ENCODE measurements around the gene SHBG. TPM values are rescaled to one million over a fixed set of nuclear protein-coding genes. Genes with fewer than 3 reads are reported as not detected.
"Not testable (repeated sequence)": the region's sequence is repeated elsewhere in the genome, so short reads cannot be mapped to it uniquely, and the experiment has no call there.

Gene SHBG
- total RNA-seq, 4 donors from 2014 or later = 2.1 to 38.0 (median 16.3) TPM

DNA sequence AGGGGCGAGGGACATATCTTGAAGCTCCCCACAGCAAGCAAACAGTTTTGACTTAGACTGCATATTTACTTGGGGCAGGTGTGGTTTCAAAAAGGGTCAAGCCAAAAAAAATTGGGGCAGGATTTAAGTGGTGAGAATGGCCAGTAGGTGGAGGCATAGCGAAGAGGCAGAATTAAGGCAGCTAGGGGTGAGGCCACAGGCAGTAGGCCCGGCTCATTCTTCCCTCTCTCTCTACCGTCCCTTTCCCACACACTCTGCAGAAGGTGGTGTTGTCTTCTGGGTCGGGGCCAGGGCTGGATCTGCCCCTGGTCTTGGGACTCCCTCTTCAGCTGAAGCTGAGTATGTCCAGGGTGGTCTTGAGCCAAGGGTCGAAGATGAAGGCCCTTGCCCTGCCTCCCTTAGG is 2.6 kb downstream of the SHBG start:
- H3K9me3 ChIP-seq = no peaks in the 10 kb centered on the region
- H3K27ac ChIP-seq = no peak overlapping the region
- no peak for TF ChIP-seq POLR2A (IDR thresholded peaks at IDR 0.05)
- TF ChIP-seq, protein P1, sequence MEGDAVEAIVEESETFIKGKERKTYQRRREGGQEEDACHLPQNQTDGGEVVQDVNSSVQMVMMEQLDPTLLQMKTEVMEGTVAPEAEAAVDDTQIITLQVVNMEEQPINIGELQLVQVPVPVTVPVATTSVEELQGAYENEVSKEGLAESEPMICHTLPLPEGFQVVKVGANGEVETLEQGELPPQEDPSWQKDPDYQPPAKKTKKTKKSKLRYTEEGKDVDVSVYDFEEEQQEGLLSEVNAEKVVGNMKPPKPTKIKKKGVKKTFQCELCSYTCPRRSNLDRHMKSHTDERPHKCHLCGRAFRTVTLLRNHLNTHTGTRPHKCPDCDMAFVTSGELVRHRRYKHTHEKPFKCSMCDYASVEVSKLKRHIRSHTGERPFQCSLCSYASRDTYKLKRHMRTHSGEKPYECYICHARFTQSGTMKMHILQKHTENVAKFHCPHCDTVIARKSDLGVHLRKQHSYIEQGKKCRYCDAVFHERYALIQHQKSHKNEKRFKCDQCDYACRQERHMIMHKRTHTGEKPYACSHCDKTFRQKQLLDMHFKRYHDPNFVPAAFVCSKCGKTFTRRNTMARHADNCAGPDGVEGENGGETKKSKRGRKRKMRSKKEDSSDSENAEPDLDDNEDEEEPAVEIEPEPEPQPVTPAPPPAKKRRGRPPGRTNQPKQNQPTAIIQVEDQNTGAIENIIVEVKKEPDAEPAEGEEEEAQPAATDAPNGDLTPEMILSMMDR (IDR thresholded peaks at IDR 0.05) = peak in 5 of 6 experiments; percentile 19 to 48 (median 40)
- H3K4me3 ChIP-seq = no peak overlapping the region
- peak in 1 of 3 donors; percentile 54 for DNase-seq
- H3K27me3 ChIP-seq = no peaks in the 10 kb centered on the region
- no peaks in the 10 kb centered on the region for H3K36me3 ChIP-seq
- peaks cover 0 to 6% (median 0%) of the 10 kb centered on the region in 4 donors for H3K4me1 ChIP-seq

GRCh38 chr17:7633093-7633492 is 3.2 kb downstream of the SHBG start:
- DNase-seq = no peak
- no peaks in the 10 kb centered on the region for H3K9me3 ChIP-seq
- no peak overlapping the region for H3K27ac ChIP-seq
- TF ChIP-seq POLR2A (IDR thresholded peaks at IDR 0.05) = no peak
- TF ChIP-seq, protein P1 (IDR thresholded peaks at IDR 0.05) = no peak
- no peaks in the 10 kb centered on the region for H3K27me3 ChIP-seq
- no peaks in the 10 kb centered on the region for H3K36me3 ChIP-seq
- H3K4me3 ChIP-seq = no peak overlapping the region
- peaks cover 0 to 3% (median 0%) of the 10 kb centered on the region in 4 donors for H3K4me1 ChIP-seq

- H3K27ac ChIP-seq = no peak overlapping the region
- no peaks in the 10 kb centered on the region for H3K4me1 ChIP-seq
- no peaks in the 10 kb centered on the region for H3K36me3 ChIP-seq
- TF ChIP-seq, protein P1 (IDR thresholded peaks at IDR 0.05) = peak in 3 of 6 experiments; percentile 16 to 33 (median 25)
- no peak for TF ChIP-seq POLR2A (IDR thresholded peaks at IDR 0.05)
- no peaks in the 10 kb centered on the region for H3K9me3 ChIP-seq
- no peak overlapping the region for H3K4me3 ChIP-seq
- no peak for DNase-seq
- no peaks in the 10 kb centered on the region for H3K27me3 ChIP-seq
These were observed 4.4 kb downstream of the SHBG start for GRCh38 chr17:7634384-7634783.

GRCh38 chr17:7636163-7636562 is 6.2 kb downstream of the SHBG start:
- Histone ChIP-seq H3K4me1 (no peaks in the 10 kb centered on the region), H3K36me3 (no peaks in the 10 kb centered on the region), H3K27me3 (no peaks in the 10 kb centered on the region), H3K9me3 (no peaks in the 10 kb centered on the region), H3K4me3 (no peak overlapping the region), H3K27ac (no peak overlapping the region)
- TF ChIP-seq, protein P1 (IDR thresholded peaks at IDR 0.05) = no peak
- TF ChIP-seq POLR2A (IDR thresholded peaks at IDR 0.05) = no peak
- no peak for DNase-seq

DNA sequence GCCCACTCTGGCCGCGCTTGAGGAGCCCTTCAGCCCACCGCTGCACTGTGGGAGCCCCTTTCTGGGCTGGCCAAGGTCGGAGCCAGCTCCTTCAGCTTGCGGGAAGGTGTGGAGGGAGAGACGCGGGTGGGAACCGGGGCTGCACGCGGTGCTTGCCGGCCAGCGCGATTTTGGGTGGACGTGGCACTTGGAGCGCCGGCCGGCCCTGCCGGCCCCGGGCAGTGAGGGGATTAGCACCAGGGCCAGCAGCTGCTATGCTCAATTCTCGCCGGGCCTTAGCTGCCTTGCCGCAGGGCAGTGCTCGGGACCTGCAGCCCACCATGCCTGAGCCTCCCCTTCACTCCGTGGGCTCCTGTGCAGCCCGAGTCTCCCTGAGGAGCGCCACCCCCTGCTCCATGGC is 10.8 kb downstream of the SHBG start:
- no peak for TF ChIP-seq POLR2A (IDR thresholded peaks at IDR 0.05)
- TF ChIP-seq, protein P1 (IDR thresholded peaks at IDR 0.05) = no peak
- no peaks in the 10 kb centered on the region for H3K36me3 ChIP-seq
- H3K27ac ChIP-seq = no peak overlapping the region
- H3K4me1 ChIP-seq = no peaks in the 10 kb centered on the region
- no peaks in the 10 kb centered on the region for H3K9me3 ChIP-seq
- DNase-seq = no peak
- H3K27me3 ChIP-seq = no peaks in the 10 kb centered on the region
- no peak overlapping the region for H3K4me3 ChIP-seq

GRCh38 chr17:7641635-7642034 is 11.7 kb downstream of the SHBG start:
- H3K36me3 ChIP-seq, H3K4me3 ChIP-seq, H3K27ac ChIP-seq, DNase-seq, H3K9me3 ChIP-seq, H3K4me1 ChIP-seq, H3K27me3 ChIP-seq: not testable (repeated sequence)

Measured in Peyer's patch (tissue), 4 donors.